Neural progenitor cell (in vitro differentiated cells): Measurements from ENCODE around the gene SOX10.

ENCODE experiments used
- CTCF ChIP-seq: fragments of 200-600 bp; sonication (generic); IDR thresholded peaks from 2 replicates; pipeline ENCODE4 v1.5.1; 2017; ENCODE audit warnings: antibody characterized with exemption, mild to moderate bottlenecking
- EZH2 ChIP-seq: fragments of 200-600 bp; sonication (generic); IDR thresholded peaks from 2 replicates; pipeline ENCODE4 v1.6.1; 2017; ENCODE audit warnings: antibody characterized with exemption, mild to moderate bottlenecking, moderate library complexity
- EZH2phosphoT487 ChIP-seq: fragments of 200-600 bp; sonication (generic); IDR thresholded peaks from 2 replicates; pipeline ENCODE4 v1.6.1; 2017; ENCODE audit warnings: antibody characterized with exemption

- TF ChIP-seq CTCF: no peak
- no peak for TF ChIP-seq EZH2
- TF ChIP-seq EZH2phosphoT487: no peak
Measured at GRCh38 chr22:37973271-37974170, 10.8 kb downstream of the SOX10 start.
